GM18909 (cell line): ENCODE data around the gene B4GALT3.

Source experiments
- ATAC-seq: cut with Tn5 transposase; IDR thresholded peaks from one replicate; pipeline ENCODE4 v1.9.1; 2021; ENCODE audit warnings: mild to moderate bottlenecking; ENCODE audit not compliant: unreplicated experiment, poor library complexity

The B4GALT3 gene

GRCh38 chr1:161131523-161132409, 45.5 kb downstream of the B4GALT3 start:
- ATAC-seq = peak; percentile 8

DNA sequence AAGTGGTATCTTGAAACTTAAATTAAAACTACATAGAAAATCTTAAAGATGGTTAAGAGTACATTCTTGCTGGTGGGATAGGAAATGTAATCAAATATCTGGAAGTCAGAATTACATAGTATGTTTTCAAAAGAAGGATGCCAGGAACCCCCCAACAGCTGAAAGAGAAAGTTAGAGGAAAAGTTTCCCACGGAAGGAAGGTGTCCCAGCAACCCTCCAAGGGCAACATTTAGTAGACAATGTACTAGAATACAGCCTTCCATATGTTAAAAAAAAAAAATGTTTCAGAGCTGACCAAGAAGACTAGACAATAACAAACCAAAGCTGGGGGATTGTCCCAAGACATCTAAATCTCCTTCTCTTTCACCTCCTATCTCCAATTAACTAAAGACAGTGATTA, 47.0 kb downstream of the B4GALT3 start:
- no peak for ATAC-seq

DNA sequence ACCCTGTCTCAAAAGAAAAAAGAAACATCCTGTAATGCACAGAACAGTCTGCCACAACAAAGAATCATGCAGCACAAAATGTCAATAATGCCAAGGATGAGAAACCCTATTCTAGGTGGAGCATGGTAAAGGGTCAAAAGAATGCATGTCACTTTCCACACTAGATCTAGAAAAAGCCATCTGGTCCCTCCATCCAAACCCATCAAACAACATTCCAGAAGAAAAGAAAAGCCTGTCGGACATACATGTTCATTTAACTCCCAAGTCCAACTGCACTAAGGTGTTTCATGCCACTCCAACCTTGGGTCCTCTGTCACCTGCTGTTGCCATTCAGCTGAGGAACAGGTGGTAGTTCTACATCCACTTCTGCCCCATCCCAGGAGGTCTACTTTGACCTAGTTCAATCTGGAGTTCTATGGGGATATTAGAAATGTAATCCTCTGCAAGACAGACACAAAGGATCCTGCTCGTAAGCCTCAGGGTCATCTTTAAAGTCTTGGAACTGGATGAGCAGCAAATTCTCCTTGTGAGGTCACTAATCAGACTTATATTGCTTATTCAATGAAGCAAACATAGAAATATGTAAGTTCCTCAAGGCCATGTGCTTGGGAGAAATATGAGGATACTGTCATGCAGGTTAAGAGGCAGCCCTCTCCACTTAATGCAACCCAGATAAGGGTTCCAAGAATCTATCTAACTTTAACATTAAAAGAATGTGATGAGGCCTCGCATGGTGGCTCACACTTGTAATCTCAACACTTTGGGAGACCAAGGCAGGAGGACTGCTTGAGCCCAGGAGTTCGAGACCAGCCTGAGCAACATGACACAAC, 48.5 kb downstream of the B4GALT3 start:
- no peak for ATAC-seq

GRCh38 chr1:161127649-161128048, 49.7 kb downstream of the B4GALT3 start:
- ATAC-seq = no peak

- ATAC-seq = no peak
Observed at GRCh38 chr1:161122967-161123366, 54.3 kb downstream of the B4GALT3 start.

DNA sequence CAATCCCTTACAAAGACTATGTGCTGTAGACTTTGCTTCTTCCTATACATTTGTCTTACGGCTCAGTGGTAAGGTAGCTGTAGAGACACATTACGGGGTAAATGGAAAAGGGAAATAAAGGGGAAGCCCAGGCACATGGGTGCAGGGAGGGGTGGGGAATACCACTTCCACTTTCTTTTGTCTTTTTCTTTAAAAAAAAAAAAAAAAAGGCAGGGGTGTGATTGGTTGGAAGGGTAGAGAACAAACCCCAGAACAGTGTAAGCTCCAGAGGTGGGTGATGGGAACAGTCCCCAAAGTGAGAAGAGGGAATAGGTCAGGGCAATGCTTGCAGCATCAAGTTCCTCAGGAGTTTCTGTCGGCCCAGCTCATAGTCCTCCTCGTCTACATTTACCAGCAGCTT, 55.5 kb downstream of the B4GALT3 start:
- no peak for ATAC-seq
